Adipose tissue (tissue), 3 donors: ENCODE data around the gene PWWP2A. TPM values are rescaled to one million over a fixed set of nuclear protein-coding genes. Genes with fewer than 3 reads are reported as not detected.
"Not testable (repeated sequence)": the region's sequence is repeated elsewhere in the genome, so short reads cannot be mapped to it uniquely, and the experiment has no call there.

Experiments used
- H3K27ac ChIP-seq: one replicate; pipeline ENCODE4 v1.5.1; 2013; ENCODE audit warnings: low read depth, low read length
- WGBS, 3 donors: extraction: QIAGEN DNeasy Blood & Tissue Kit; methylation state at CpG; one replicate each; pipeline ENCODE4 v1.1.7; 2013; 5-methylcytosine and 5-hydroxymethylcytosine counted together
- polyA plus RNA-seq, 3 donors: library from polyadenylated mRNA; stranded (reverse); fragments of 200-250 nt; gene quantifications; one replicate each; pipeline ENCODE4 v1.2.3, GENCODE V29; 2013
- donor health status: healthy with polysubstance abuse.
- donor health status: Bipolar disorder and iron deficiency.
- donor health status: healthy.

PWWP2A gene
- polyA plus RNA-seq, 3 donors = 4.5 to 7.3 (median 7.2) TPM

GRCh38 chr5:160084144-160084543, 35.1 kb downstream of the PWWP2A start:
- 92 to 100% (median 96%) methylated on average over 1 of the region's 1 CpG for WGBS, 3 donors
- H3K27ac ChIP-seq = no peak overlapping the region

GRCh38 chr5:160083501-160083900, 35.7 kb downstream of the PWWP2A start:
- H3K27ac ChIP-seq = no peak overlapping the region
- WGBS, 3 donors = 64 to 73% (median 70%) methylated on average over 3 of the region's 3 CpGs

GRCh38 chr5:160082614-160083500, 36.4 kb downstream of the PWWP2A start:
- no peak overlapping the region for H3K27ac ChIP-seq
- 64 to 73% (median 68%) methylated on average over 9 of the region's 9 CpGs for WGBS, 3 donors

- H3K27ac ChIP-seq = no peak overlapping the region
- 74 to 84% (median 79%) methylated on average over 3 of the region's 3 CpGs for WGBS, 3 donors
Measured at GRCh38 chr5:160081495-160081894, 37.8 kb downstream of the PWWP2A start.

GRCh38 chr5:160079753-160080152, 39.5 kb downstream of the PWWP2A start:
- 89 to 98% (median 96%) methylated on average over 2 of the region's 2 CpGs for WGBS, 3 donors

GRCh38 chr5:160076997-160077396, 42.3 kb downstream of the PWWP2A start:
- 81 to 90% (median 86%) methylated on average over 2 of the region's 2 CpGs for WGBS, 3 donors
- H3K27ac ChIP-seq = no peak overlapping the region

More at GRCh38 chr5:160079753-160080152, 39.5 kb downstream of the PWWP2A start:
- H3K27ac ChIP-seq = no peak overlapping the region

- H3K27ac ChIP-seq = no peak overlapping the region
Measured at GRCh38 chr5:160075073-160075472, 44.2 kb downstream of the PWWP2A start.

GRCh38 chr5:160071916-160072315, 47.3 kb downstream of the PWWP2A start:
- no peak overlapping the region for H3K27ac ChIP-seq
- WGBS, 3 donors = 25 to 80% (median 25%) methylated on average over 2 of the region's 2 CpGs

GRCh38 chr5:160071516-160071915, 47.7 kb downstream of the PWWP2A start:
- WGBS, 3 donors = 12 to 58% (median 20%) methylated on average over 8 of the region's 8 CpGs
- no peak overlapping the region for H3K27ac ChIP-seq

- H3K27ac ChIP-seq = not testable (repeated sequence)
- 71 to 94% (median 91%) methylated on average over 5 of the region's 5 CpGs for WGBS, 3 donors
Measured at GRCh38 chr5:160069120-160069519, 50.1 kb downstream of the PWWP2A start.

GRCh38 chr5:160064995-160065614, 54.1 kb downstream of the PWWP2A start:
- no peak overlapping the region for H3K27ac ChIP-seq
- WGBS, 3 donors = 28 to 80% (median 78%) methylated on average over 9 of the region's 9 CpGs

- 38 to 84% (median 71%) methylated on average over 1 of the region's 1 CpG for WGBS, 3 donors
- no peak overlapping the region for H3K27ac ChIP-seq
Measured at GRCh38 chr5:160064417-160064810, 54.8 kb downstream of the PWWP2A start.

- 59 to 92% (median 86%) methylated on average over 3 of the region's 3 CpGs for WGBS, 3 donors
- H3K27ac ChIP-seq = no peak overlapping the region
Measured at GRCh38 chr5:160061770-160062169, 57.5 kb downstream of the PWWP2A start.

- H3K27ac ChIP-seq = no peak overlapping the region
- 76 to 85% (median 81%) methylated on average over 4 of the region's 4 CpGs for WGBS, 3 donors
Measured at GRCh38 chr5:160060001-160060400, 59.2 kb downstream of the PWWP2A start.

- H3K27ac ChIP-seq = no peak overlapping the region
- 92 to 97% (median 95%) methylated on average over 4 of the region's 4 CpGs for WGBS, 3 donors
Measured at GRCh38 chr5:160057256-160057655, 62.0 kb downstream of the PWWP2A start.

GRCh38 chr5:160054831-160055230, 64.4 kb downstream of the PWWP2A start:
- H3K27ac ChIP-seq = no peak overlapping the region
- WGBS, 3 donors = 85 to 94% (median 90%) methylated on average over 2 of the region's 2 CpGs

GRCh38 chr5:160054047-160054446, 65.2 kb downstream of the PWWP2A start:
- WGBS, 3 donors = 98 to 100% (median 100%) methylated on average over 1 of the region's 1 CpG
- H3K27ac ChIP-seq = no peak overlapping the region

GRCh38 chr5:160049099-160049498, 70.2 kb downstream of the PWWP2A start:
- 64 to 78% (median 65%) methylated on average over 3 of the region's 3 CpGs for WGBS, 3 donors
- H3K27ac ChIP-seq = no peak overlapping the region

- H3K27ac ChIP-seq = no peak overlapping the region
- 66 to 92% (median 82%) methylated on average over 9 of the region's 9 CpGs for WGBS, 3 donors
Measured at GRCh38 chr5:160048131-160048530, 71.1 kb downstream of the PWWP2A start.

GRCh38 chr5:160047423-160047822, 71.8 kb downstream of the PWWP2A start:
- 80 to 98% (median 81%) methylated on average over 3 of the region's 3 CpGs for WGBS, 3 donors
- H3K27ac ChIP-seq = no peak overlapping the region
